ENCODE data around the gene LHFPL5.

The LHFPL5 gene

DNA sequence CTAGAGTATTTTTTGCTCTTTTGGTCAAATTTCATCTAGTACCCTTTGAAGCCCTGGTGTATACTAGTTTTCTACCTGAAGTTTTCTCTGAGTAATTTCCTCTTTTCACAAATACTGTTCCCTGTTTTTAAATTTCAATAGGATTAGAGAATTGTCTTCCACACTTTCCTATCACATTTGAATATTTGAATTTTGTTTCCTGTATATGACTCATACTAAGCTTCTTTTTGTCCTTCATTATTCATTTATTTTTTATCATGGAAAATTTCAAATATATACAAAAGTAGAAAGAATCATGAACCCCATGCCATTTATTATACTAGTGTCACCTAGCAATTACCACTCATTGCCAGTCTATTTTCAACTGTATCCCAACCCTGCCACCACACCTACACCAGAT lies 52.7 kb downstream of the LHFPL5 start:
- no peak for DNase-seq

DNA sequence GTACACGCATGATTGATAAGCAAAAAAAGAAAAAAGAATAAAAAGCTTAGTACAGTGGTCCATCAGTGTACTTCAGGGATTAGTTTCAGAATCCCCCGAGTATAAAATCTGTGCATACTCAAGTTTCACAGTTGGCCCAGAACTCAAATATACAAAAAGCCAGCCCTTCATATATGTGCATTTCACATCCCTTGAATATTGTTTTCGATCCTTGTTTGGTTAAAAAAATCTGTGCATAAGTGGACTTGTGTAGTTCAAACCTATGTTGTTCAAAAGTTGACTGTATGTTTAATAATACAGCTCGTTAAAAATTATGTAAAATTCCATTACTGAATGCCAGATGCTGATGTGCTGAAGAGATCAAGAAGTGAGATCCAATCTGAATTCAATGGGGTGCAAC lies 54.2 kb downstream of the LHFPL5 start:
- no peak for DNase-seq

Measured in amniotic stem cell (primary cell).